CD4-positive, alpha-beta T cell treated with Interleukin-12 subunit alpha and Interleukin-12 subunit beta, for 1 hour (primary cell): ENCODE data around the gene DNASE2B.

Experiments used
- DNase-seq: peaks from one replicate; pipeline ENCODE4 v3.0.0-alpha.2; 2020

The DNASE2B gene, protein sequence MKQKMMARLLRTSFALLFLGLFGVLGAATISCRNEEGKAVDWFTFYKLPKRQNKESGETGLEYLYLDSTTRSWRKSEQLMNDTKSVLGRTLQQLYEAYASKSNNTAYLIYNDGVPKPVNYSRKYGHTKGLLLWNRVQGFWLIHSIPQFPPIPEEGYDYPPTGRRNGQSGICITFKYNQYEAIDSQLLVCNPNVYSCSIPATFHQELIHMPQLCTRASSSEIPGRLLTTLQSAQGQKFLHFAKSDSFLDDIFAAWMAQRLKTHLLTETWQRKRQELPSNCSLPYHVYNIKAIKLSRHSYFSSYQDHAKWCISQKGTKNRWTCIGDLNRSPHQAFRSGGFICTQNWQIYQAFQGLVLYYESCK

DNA sequence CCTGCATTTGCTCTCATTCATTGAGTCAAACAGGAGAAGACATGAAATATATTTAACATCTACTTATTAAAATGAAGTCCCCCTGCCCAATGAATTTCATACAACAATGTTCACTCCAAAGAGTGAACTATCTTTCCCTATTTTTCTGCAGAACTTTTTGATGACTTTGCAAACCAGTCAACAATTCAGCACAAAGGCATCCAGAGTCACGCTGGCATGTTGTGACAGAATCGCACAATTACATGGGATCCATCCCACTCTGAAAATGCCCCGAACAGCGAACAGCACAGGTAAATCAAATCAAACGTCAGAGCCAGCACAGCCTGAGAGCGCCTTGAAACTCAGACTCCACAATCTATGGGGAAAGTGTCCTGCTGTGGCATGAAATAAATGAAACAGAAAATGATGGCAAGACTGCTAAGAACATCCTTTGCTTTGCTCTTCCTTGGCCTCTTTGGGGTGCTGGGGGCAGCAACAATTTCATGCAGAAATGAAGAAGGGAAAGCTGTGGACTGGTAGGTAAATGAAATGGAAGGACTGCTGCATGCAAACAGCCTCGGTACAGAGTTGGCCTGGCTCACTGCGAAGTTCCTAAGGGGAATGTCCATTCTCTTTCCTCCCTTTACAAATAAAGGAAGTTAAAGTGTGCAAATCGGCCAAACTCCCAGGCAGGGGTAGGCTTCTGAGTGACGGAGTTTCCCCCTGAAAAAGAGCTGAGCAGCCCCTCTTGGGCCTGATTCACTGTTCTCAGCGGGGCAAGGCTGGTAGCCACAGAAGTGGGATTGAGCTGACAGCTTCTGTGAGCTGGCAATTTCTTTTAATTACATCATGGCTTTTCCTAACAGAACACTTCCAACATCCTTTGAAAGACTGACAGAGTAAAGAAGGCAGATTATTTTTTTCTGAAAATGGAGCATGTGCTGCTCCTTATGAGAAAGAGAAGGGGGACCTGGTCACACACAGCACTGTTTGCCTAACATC is at the start of gene DNASE2B:
DNASE2B (plus strand) TSS at position 310 of the 981 bp plus-strand sequence; CDS start at position 391, 81 bp downstream.
- no peak for DNase-seq

DNA sequence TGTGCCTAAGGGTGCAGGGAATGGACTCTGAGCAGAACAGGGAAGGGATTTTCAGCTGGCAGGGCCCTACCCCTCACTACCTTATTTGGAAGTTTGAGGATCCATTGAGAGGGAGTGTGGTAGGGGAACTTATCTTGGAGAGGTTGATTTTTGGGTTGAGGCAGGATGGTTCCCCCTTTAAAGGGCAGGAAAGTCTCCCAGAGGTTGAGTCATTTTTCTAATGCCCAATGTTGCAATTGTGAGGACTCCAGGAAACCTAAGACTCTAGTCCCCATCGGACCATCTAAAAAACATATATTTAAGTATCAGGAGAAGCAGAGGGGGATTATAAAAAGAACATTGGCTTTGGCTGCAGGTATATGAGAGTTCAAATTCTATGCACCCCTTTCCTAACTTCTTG is 49.5 kb upstream of the DNASE2B start:
- DNase-seq, result no peak

DNA sequence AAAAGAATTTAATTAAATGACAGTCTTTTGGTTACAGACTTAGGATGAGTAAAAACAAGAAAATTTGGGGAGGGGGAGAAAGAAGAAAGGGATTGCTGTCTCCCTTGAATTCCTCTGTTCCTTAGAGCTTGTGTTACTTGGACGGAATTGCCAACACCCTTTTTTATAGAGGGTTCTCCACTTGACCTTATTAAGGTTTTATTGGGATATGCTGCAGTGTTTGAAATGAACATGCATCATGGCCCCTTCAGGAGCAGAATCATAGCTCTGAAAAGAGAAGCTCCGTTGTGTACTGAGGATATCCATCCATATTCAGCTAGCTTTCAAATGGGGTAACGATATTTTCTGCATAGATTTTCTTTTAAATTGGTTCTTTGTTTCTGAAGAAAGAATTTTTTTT is 48.2 kb upstream of the DNASE2B start:
- DNase-seq, result no peak

DNA sequence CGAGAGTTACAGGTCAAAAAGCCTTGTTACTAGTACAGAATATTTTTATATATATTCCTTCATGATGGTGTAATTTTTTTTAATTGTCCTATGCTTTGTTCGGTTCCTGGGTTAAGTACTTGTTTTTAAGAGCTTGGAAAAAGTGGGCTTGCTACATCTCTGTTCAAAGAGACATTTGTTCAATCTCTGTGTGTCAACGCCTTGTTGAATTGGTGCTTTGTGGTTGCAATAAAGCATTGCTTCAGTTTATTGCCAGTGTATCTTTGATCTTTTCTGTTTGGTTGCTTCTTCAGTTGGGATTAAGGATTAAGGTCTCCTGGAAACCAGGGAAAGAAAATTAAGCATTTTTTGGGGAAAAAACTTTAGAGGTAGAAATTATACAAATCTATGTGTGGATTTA is 47.7 kb upstream of the DNASE2B start:
- DNase-seq, result no peak

DNA sequence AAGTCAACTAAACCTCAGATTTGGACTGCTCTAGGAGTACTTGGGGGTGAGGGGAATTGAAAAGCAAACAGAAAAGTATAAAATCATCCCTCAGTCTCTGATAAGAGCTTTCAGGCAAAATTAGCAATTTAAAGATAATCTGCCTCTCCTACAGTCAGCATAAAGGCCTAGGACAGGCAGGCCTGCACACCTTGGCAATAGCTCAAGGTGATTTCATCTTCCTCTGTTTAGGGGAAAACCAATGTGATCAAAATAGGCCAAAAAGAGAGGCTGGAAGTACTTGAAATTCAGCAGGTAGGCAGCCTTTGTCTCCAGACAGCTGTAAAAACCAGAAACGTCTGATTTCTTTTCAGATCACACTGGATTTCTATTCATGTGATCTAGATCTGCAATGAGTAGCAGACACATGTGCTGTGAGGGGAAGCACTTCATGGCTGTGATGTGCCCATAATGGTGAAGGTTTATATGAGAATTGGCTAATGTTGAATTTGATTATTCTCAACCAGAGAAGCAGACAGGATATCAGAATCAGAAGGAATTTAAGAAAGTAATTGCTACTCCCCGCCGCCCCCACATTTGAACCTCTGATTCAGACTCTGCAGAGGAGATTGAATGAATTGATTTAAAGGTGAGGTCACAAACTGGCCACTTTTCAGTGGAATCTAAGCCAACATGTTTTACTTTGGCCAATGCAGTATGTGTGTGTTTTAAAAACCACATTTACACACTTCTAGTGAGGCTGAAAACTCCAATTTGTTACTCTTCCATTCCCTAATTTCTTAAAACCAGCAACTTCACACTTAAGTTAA is 45.8 kb upstream of the DNASE2B start:
- no peak for DNase-seq

DNA sequence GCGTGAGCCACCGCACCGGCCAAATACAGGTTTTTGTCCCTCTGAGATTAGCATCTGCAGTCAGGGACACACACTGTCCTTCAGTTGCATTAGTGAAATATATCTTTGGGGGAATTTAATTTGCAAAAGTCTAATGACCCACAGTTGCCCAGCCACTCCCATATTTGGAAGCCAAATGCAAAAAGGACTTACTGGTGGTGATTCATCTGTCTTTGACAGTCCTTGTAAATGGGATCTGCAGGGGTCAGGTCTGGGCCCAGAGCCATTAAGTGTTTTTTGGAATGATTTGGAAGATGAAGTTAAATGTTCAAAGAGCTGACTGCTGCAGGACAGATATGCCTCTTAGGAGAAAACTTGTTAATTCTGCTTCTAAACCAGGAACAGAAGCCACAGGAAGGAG is 44.6 kb upstream of the DNASE2B start:
- DNase-seq, result no peak

DNA sequence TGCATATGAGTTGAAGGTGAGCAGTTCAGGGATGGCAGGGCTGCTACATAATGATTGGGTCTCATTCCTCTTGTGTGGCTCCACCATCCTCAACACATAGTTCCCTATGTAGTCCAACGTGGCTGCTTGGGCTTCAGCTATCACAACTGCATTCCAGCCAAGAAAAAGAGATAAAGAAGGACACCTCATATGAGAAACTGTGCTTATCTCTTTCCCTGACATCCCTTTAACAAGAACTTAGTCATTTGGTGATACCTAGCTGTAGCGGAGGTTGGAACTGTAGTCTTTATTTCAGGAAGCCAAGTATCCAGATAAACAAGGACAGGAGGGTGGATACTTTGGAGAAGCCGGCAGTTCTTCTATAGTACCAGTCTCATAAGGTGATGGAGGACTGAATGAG is 42.7 kb upstream of the DNASE2B start:
- DNase-seq, result no peak

DNA sequence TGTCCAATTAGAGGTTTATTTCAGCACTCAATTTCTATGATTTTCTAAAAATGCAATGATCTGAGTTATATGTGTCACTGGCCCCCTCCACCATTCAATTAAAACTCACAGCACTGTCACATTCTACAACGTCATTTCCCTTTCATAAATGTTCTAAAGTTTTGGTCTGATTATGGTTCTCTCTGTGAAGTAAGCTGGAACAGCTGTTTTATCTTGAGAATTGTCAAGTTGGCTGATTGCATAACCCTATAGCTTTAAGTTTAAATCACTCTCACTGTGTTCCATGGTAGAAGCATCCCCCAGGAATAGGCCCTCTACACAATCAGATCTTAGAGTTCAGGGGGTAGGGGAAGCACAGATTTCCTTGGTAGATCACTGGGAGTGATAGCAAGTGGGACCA is 41.4 kb upstream of the DNASE2B start:
- no peak for DNase-seq

DNA sequence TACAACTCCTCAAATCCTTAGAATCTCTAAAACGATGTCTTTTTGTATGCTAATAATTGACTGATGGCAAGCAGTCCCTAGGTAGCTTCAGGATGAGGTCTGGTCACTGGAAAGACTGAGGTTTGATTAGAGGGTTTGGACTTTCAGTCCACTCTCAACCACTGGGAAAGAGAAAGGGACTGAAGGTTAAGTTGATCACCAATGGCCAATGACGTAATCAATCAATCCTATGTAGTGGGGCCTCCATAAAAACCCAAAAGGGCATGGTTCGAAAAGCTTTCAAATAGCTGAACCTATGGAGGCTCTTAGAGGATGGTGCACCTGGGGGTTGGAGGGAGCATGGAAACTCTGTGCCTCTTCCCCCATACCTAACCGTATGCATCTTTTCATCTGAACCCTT is 39.6 kb upstream of the DNASE2B start:
- no peak for DNase-seq

DNA sequence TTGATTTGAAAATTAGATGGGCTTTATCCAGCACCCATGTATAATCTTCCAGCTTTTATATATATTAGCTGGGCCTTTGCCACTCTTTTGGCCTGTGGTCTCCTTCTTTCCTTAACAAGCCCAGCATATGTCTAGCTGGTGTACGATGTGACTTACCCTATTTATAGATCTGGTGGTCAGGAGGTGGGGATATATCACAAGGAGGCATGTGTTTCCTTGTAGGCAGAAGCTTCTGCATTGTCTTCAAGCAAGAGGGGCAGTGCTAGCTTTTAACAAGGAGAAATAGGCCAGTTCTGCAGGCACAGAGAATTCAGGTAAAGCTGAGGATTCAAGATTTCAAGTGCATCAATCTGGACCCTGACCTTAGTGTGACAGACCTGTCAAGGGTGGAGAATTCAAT is 38.0 kb upstream of the DNASE2B start:
- DNase-seq, result no peak

DNA sequence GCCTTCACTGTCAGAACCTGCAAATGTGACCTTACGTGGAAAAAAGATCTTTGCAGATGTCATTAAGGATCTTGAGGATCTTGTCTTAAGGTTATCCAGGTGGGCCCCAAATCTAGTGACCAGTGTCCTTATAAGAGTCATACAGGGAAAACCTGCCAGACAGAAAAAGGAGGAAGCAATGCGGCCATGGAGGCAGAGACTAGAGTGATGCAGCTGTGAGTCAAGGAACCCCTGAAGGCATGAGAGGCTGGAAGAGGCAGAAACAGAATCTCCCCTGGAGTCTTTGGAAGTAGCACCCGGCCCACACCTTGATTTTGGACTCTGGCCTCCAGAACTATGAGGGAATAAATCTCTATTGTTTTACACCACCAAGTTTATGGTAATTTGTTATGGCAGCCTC is 36.5 kb upstream of the DNASE2B start:
- DNase-seq, result no peak

DNA sequence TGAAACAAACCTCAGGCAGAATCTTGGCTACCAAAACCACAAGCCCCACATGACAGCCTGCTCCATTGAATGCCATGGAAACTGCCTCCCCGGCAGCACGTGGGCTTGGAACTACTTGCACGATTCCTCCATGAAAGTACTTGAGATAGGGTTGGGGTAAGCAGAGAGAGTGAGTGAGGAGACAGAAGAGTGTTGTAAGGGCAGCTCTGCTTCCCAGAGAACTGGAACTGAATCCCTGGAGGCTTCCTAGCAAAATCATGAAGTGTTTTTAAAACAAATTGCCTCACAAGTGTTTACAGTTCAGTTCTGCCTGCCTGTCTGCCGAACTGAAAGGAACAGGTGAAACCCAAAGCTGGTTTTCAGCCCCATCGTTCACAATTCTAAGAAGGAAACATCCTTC is 35.3 kb upstream of the DNASE2B start:
- no peak for DNase-seq

DNA sequence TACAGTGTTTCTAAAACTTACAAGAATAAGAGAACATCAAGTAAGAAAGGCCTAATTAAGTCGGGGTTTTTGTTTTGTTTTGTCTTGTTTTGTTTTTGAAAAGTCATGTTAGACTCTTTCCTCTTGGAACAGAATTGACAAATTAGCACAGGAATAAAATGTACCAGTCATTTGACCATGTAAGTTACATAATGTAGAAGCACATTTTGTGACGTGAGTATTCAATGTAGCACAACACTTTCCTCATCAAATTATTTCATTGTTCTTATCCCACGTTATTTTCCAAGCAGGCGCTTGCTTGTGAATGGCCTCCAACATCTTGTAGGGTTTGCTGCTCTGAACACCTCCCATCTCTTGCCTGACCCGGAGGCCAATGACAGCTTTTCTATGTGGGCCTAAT is 34.7 kb upstream of the DNASE2B start:
- DNase-seq, result no peak

DNA sequence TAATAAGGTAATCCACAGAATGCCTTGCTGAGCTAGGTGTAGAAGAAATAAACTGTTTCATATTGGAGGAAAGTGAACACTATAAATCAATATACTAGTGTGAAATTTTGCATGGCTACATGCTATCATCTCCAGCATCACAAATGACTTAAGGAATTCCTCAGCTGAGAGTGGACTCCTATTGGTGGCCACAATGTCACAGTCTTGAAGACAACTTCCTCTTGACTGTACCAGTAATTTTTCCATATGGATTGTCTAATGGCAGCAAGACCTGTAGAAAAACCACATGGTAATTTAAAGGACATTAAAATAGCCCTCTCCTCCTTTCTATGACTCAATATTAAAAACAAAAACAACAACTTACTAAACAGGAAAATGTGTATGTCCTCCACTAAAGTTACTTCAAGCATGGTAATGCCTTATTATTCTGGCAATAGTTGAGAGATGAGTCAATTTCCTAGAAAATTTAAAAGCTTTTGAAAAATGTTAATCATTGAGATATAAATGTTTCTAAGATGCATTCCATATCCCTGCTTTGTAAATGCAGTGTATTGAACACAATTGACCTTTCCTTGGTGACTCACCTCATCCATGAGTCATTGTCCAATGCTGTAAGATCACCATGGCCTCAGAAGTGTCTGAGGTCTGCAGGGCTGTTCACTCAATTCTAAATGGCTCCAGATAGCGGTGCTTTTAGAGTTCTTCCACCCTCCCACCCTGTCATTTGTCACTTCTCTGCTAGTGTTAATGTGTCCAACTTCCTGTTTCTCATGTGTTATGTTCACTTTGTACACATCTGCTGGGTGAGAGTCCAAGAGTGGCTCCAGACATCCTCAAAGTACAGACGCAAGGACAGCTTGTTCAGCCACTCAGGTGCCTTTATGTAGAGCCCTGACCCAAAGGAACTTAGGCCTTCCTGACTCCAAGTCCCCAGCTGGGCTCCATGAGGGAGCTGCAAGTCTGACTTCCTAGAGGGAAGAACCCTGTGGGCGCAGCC is 32.8 kb upstream of the DNASE2B start:
- DNase-seq, result peak; percentile 2

DNA sequence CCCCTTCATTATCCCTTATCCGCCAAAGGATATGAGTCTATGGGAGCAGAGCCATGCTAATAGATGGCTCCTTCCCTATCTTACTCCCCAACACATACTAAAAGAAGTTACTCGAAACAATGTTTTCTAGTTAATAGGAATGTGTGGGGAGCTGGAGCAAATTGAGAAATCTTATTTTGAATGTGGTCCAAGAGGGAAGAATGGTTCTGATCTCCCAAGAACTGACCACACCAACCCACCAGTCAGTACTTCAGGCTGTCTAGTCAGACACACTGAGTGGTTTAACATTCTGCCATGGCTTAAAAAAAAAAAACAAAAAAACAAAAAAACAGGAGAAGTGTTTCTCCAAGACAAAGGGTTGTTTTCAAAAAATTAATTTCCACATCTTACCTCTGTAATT is 31.5 kb upstream of the DNASE2B start:
- DNase-seq, result no peak

DNA sequence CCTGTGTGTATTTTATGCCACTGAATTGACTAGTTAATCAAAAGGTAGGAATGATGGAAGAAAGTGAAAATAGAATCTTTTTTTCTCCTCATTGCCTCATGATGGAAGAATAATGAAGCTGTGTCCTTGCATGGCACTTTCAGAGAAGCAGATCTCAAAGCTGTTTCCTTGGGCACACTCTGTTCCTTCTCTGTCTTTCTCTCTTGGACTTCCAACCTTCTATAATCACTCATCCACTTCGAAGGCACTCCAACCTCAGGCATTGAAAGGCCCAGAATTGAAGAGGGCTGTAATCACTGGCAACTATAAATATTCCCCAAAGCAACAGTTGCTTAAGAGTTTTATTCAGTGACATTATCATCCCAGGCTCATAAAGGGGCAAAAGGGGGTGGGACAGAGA is 31.1 kb upstream of the DNASE2B start:
- DNase-seq, result no peak

DNA sequence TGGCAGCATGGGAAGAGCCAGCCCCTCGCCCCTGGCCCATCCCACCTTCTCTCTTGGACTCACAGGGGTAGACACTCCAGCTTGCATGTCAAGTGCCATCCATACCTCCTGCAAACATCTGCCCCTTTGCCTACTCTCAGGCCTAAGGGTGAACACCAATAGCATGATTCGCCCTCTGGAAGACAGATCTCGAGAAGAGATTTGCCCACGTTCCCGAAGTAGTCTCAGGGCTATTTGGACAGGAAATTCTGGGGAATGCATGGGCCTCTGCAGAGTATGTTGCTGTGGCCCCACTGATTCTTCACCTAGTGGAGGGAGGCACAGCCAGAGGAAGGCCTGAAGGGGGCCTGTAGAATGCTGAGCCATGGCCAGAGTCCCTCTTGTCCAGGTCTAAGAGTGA is 29.8 kb upstream of the DNASE2B start:
- no peak for DNase-seq

DNA sequence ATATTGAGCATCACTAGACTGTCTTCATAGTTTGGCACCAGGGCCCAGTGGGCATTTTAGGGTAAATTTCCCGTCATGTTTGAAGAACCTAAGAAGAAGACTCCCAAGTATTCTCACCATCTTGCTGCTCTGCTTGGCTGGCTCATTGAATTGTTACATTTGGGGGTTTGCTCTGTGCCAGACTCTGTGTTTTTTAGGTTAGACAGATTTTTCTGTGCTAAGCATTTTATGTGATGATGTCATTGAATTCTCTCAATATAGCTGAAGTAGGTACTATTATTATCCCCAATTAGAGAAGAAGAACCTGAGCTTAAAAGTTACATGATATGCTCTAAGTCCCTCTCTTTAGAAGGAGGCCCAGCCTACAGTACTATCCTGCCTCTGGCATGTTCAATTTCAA is 28.0 kb upstream of the DNASE2B start:
- DNase-seq, result no peak

DNA sequence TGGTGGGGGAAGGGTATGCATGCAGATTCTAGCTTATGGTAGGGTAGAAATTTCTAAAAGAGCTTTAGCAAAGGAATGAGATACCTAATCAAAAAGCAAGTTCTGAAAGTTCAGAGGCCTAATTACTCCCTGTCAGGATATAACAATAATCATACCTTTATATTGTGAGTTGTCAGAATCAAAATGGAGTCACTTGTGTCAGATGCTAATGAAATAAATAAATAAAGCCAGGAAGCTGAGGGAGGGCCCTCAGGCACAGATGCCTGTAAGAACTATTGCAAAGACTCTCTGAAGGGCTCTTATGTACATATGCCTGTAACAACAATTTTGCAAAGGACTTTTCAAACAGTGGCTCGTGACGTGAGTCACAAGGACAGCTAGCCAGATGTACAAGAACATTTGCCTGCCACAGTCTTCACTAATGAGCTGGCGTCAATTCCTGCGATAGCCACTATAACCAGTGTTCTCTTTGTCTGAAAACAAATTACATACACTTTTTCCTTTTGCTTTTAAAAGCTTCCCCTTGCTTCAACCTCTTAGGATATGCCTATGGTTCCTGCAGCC is 27.4 kb upstream of the DNASE2B start:
- no peak for DNase-seq

DNA sequence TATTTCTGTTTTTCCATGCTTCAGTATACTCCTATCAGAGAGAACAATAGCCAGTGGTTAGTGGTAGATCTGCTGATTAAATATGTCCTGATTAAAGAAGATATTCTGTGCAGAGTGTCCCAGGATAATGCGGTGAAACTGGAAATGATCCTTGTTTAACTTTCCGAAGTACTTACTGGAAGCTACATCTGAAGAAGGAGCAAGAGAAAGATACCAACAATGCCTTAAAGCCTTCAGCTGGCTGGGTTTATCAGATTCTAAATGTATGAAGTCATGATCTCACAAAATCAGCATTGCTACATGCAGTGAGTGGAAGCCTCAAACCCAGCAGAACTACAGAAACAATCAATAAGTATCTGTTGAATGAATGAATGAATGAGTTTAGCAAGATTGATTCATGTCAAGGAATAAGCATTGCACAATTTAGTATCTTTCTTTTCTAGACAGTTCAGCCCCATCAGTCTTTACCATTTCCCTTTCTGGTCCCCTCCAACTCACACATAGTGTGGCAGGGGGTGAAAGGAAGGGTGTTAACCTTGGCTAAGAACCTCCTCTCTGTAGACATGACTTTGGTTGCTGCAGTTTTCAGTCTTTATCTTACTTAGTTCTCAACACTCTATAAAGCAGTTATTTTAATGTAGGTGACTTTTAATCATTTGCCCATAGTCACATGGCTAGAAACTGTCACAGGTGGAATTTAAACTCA is 24.7 kb upstream of the DNASE2B start:
- no peak for DNase-seq
